Kidney glomerular epithelial cell (primary cell): ENCODE data around the gene IMPG2.
"Not testable (repeated sequence)": the region's sequence is repeated elsewhere in the genome, so short reads cannot be mapped to it uniquely, and the experiment has no call there.

ENCODE experiments used
- DNase-seq: peaks from one replicate; lab custom pipeline; 2025; lab: John Stamatoyannopoulos, UW

IMPG2 gene

DNA sequence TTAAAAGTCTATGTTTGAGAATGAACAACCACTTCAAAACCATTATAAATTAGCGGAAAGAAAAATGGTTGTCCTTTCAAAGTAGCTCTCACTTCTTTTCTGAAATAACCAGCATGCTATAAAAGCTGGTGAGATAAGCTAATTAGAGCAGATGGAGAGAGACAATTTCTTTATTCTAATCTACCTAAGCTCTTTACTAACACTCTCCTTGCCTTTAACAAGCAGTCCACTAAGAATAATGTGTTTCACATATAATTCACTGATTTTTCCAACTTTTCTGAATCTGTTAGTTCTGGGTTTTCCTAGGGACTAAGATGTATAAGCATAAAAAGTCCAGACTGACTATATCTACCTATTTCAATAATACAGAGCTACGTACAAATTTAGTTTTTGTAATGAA, at the start of gene IMPG2:
TSS of gene IMPG2 (minus strand) at position 101 of the 400 bp plus-strand sequence. CDS start 203 bp downstream, outside the sequence.
- DNase-seq = no peak

DNA sequence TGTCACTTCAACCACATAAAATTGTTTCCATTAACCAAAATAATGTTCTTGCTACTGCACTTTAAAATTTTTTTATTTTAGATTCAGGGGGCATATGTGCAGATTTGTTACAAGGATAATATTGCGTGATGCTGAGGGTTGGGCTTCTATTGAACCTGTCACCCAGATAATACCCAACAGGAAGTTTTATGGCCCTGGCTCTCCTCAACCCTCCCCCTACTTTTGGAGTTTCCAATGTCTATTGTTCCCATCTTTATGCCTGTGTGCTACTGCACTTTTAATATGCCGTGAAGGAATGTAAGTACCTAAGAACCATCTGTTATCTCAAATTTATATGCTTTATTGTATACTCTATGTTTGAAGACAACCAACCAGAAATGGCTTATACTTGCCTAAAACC, 42.0 kb upstream of the IMPG2 start:
- DNase-seq = no peak

DNA sequence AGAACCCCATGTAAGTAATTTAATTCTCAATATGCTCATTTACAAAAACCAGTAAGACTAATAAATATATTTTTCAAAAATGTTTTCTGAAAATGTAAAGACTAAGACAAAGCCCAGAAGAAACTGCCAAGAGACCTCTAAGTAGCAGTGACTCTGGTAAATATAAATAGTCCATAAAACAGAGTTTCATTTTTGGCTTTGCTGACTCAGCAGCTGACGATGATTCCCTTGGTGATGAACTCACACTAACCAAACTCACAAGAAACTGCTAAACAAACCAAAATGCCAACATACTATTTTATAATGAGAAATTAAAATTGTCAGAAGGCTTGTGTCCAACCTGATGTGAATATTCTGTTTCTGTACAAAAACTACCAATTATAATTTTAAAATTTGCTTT, 31.5 kb upstream of the IMPG2 start:
- DNase-seq = no peak

DNA sequence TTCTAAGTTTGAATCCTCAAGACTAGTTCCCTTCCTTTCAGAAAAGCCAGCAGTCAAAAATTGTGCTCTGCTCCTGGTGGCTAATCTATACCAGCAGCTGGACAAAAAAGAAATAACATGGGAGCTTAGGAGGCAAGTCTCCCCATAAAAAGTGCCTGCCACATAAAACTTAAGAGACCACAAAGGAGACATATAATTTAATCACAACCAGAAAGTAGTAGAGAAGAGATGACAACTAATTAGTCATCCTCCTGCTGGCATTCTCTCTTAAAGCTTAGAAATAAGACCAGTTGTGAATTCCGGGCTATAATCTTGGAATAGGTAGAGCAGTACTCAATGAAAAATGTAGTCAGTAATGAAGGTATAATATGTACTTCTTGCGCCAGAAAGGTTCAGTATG, 20.2 kb upstream of the IMPG2 start:
- DNase-seq = no peak

DNA sequence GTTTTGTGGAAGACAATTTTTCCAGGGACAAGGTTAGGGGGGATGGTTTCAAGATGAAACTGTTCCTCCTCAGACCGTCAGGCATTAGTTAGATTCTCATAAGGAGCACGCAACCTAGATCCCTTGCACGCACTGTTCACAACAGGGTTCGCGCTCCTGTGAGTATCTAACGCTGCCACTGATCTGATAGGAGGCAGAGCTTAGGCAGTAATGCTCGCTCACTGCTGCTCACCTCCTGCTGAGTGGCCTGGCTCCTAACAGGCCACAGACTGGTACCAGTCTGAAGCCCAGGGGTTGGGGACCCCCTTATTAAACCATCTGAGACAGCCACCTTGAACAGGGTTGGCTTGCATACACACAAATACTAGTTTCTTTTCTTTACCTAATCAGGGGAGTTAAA, 13.5 kb upstream of the IMPG2 start:
- DNase-seq = no peak

DNA sequence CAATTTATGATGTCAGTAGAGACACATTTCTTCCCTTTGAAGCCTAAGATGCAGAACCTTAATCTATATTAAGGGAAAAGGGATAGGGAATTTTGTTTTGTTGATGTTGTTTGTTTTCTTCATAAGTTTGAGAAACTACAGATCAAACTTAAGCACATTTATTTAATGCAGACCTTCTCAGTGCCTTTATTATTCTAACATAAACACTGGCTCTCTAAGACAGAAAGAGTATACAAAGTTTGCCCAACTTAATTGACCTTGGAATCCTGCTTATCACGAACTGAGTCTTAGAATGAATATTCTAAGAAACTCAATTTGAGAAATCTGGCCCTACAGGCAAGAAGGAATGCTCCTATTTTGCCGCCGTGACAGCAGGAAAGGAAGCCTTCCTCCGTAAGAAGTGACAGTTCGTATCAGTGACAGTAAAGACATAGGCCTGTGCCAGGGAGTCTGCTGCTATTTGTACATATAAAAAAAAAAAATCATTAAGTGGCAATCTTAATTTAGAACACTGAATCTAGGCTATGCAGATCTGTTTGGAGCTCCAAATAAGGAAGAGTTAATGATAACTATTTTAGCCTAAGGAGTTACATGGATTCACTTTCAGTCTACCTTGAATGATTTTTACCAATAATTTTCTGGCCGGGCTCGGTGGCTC, 8.8 kb upstream of the IMPG2 start:
- DNase-seq = no peak

DNA sequence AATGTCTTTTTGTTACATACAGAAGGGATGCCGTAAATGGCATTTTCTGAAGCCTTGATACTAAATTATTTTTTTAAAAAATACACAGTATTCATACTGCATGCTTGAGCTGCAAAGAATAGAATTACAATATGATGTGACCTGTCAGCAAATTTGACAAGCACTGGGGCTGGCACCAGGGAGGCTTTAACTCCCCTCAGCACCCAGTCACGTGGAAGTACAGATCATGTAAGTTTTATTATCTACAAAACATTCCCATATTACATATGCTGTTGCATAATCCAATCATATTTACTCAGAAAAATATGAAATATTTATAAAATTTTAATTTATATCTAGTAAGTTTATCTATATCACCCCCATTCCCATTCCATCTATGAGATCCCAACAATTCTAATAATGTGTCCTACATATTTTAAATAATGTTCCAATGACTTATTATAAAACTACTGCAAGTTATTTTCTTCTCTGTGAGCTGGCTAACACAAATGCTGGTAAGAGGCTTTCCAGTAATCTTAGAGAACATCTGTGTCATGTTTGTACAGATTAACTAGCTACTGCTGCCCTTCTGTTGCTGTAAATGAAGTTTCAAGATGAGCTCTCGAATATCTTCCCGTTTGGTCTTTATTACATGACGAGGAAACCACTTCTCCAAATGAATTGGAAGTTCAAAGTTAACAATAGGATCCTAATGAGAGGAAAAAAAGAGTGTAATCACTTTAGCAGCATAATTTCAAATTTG, 5.2 kb upstream of the IMPG2 start:
- no peak for DNase-seq

DNA sequence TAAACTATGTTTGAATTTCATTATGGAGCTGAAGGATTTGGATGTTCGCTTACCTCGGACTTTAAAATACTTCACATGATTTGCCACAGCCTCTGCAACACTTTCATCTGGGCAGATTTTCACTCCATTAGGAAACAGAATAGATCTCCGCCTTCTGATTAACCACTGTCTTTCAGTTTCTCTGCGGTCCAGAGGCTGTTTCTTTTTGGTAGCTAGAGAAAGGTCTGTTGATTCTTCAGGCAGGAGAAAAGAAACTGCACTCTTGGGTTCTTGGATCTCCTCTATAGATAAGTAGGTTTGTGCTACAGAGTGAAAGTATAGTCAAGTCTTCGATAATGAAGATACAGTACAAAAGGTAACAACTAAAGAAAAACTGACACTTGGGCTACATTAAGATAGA, 844 bp downstream of the IMPG2 start:
- no peak for DNase-seq

DNA sequence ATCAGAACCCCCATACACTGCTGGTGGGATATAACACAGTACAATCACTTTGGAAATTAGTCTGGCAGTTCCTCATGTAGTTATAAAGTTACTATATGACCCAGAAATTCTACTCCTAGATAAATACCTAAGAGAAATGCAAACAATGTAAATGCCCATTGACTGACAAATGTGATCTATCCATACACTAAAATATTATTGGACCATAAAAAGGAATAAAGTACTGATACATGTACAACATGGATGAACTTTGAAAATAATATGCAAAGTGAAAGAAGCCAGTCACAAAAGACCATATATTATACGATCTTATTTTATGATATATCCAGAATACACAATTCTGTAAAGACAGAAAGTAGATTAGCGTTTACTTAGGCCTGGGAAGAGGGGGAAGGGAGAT, 7.8 kb downstream of the IMPG2 start:
- DNase-seq = no peak

DNA sequence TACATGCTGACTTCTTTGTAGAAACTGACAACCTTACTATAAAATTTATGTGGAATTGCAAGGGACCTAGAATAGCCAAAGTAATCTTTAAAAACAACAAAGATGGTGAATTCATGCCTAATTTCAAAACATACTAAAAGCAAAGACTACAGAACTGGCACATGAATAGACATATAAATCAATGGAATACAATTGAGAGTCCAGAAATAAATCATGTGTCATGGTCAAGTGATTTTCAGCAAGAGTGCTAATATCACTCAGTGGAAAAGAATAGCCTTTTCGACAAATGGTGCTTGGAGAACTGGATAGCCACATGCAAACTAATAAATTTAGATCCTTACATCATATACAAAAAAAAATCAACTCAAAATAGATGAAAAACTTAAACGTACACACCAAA, 8.7 kb downstream of the IMPG2 start:
- no peak for DNase-seq

DNA sequence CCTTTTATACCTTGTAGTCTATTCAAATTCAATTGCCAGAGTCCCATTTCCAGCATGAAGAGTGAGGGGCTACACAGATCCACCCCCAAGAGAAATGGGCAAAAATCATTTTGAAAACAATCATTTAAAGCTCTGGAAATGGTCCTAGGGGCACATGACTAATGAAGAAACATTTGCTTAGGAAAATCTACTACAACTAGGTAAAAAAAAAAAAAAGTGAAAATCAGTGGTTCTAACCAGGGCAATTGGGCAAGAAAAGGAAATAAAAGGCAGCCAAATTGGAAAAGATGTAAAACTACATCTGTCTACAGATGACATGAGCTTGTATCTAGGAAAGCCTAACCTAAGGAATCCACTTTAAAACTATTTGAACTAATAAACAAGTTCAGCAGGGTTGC, 9.4 kb downstream of the IMPG2 start:
- no peak for DNase-seq

DNA sequence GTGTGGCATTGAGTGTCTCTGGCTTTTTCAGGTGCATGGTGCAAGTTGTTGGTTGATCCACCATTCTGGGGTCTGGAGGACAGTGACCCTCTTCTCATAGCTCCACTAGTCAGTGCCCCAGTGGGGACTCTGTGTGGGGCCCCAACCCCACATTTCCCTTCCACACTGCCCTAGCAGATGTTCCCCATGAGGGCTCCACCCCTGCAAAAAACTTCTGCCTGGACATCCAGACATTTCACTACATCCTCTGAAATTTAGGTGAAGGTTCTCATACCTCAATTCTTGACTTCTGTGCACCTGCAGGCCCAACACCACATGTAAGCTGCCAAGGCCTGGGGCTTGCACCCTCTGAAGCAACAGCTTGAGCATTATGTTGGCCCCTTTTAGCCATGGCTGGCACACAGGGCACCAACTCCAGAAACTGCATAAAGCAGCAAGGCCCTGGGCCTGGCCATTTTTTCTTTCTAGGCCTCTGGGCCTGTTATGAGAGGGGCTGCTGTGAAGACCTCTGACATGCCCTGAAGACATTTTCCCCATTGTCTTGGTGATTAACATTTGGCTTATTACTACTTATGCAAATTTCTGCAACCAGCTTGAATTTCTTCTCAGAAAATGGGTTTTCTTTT, 12.1 kb downstream of the IMPG2 start:
- not testable (repeated sequence) for DNase-seq

DNA sequence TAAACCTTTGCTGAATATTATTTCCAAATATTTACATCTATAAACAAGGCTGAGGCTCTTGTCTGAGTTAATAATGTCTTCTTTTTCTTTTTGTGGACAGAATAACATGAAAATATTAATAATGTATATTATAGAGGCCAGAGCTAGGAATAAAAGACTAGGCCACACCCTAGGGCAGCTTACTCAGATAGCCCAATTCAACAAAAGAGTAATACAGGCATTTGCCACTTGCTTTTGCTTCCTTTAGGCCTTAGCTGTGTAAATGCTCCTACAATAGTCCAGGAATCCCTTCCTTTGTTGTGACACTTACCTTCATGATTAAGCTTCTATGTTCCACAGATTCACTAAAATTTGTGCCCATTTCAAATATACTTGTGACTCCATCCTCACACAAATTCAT, 16.5 kb downstream of the IMPG2 start:
- DNase-seq = no peak

DNA sequence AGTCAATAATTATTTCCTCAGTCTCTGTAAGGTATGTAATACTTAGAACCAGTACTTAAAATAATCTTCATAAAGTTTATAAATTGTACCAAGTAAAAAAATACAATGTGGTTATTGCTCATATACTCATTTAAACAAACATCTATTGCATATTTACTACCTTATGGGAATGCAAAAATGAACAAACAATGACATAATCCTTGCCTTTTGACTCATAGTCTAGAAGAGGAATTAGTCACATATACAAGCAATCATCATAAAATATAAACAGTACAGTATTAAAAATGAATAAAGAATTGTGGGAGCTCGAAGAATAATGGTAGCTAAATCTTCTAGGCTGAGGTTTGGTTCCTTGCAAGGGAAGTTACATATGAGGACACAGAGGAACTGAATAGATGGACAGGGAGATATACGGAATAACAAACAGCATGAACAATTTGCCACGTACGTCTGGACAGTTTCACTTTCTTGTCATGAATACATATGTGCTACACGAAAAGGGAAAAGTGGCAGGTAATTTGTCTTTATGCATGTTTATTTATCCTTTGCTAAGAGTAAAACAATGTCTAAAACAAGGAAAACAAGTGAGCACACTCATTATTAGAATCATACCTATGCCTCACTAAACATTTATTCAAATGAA, 17.2 kb downstream of the IMPG2 start:
- no peak for DNase-seq

DNA sequence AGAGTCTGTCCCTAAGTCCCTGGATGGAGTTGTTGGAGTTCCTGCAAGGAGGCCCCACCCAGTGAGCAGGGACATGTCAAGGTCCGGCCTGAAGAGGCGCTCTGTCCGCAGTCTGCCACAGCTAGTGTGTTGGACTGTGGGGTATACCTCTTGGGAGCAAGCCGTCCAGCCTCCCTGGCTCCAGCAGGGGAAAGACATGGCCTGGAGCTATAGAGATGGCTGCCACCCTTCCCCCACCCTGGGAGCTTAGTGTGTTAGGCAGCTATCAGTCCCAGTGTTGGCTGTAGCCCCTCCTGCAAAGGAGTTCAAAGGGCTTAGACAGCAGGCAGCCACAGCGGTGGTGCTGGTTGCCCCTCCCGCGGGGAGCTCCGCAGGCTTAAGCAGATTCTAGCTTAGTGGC, 20.3 kb downstream of the IMPG2 start:
- DNase-seq = no peak

DNA sequence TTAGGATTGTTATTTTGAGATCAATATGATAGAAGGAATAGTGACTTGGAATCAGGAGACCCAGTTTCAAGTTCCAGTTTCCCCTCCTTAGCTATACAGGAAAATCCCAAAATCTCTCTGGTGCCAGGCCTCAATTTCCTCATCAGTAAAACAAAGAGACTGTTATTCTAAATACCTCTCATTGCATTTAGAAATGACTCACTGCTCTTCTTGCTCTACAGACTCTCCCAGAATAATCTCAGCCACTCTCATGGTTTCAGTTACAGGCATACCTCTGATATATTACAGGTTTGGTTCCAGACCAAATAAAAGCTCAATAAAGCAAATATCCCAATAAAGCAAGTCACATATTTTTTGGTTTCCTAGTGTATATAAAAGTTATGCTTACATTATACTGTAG, 28.3 kb downstream of the IMPG2 start:
- DNase-seq = peak; percentile 23

DNA sequence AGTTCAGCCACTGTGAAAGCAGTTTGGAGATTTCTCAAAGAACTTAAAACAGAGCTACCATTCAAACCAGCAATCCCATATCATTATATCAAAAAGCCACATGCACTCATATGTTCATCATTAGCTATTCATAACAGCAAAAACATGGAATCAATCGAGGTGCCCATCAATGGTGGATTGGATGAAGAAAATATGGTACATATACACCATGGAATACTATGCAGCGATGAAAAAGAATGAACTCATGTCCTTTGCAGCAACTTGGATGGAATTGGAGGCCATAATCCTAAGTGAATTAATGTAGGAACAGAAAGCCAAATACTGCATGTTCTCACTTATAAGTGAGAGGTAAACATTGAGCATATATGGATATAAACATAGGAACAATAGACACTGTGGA, 32.1 kb downstream of the IMPG2 start:
- no peak for DNase-seq

DNA sequence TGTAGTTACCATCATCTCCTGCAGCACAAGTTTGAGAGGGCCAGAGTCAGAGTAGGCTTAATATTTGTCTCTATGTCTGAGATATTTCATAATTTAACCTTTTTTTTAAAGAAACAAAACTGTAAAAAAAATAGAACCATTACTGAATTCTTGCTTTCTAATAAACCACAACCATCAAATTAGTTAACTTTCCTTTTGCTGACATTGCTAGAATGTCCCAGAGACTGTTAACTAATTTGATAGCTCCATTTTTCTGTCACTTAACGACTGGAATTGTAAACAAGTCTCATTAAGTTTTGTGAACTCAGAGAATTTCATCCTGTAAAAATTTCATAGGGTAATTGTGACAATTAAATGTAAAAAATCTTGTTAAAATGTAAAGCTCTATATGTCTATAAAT, 35.6 kb downstream of the IMPG2 start:
- DNase-seq = no peak

DNA sequence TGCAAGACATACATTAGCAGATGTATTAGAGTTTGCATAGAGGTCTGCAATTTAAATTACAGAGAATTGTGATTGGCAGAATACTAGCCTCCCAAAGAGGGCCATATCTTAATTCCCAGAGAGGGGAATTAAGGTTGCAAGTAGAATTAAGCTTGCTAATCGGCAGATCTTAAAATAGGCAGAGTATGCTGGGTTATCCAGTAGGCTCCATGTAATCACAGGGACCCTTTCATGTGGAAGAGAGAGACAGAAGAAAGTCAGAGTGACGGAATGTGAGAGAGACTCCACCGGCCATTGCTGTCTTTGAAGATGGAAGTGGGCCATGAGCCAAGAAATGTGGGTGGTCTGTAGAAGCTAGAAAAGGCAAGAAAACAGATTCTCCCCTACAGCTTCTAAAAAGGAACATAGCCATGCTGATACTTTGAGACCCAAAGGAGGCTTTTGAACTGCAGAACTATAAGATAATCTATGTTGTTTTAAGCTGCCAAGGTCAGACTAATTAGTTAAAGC, 38.8 kb downstream of the IMPG2 start:
- DNase-seq = no peak

DNA sequence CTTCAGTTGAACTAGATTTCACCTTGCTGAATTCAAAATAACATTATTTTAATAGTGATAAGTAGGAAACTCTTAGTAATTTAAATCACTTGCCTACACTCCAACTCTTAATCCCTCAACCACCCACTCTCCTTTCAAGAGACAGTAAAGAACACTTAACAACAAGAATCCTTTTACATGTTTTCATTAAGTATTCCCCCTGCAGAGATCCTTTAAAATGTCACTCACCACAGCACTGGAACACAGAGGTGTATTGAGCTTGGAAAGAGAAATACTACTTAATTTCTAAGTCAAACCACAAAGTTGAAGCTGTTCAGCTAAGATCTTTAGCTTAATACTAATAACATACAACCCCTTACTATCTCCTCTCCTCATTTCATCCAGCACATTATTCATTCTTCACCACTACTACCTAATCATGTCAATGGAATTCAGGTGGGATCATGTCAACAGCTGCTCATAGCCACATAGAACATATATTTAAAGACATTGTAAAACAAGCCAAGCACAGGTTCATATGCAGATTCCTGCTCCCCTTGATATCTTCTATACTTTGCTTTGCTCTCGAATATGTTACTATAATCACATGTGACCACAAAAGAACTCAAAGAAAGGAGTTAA, 40.5 kb downstream of the IMPG2 start:
- DNase-seq = no peak

DNA sequence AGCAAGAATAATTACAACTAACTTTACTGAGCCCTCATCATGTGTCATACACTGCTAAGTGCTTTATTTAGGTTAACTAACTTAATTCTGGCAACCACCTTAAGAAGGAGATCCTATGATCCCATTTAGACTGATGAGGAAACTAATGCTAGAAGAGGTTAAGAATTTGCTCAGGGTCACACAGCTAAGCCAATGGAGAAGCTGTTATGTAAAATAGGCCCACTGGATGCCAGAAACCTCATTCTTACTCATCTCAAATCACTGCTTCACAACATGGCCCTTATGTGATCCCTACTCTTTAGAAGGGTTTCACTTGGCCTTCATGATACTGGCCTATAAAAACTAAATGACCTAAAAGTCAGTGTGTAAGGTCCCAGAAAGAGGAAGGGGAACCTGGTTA, 41.2 kb downstream of the IMPG2 start:
- DNase-seq = no peak

DNA sequence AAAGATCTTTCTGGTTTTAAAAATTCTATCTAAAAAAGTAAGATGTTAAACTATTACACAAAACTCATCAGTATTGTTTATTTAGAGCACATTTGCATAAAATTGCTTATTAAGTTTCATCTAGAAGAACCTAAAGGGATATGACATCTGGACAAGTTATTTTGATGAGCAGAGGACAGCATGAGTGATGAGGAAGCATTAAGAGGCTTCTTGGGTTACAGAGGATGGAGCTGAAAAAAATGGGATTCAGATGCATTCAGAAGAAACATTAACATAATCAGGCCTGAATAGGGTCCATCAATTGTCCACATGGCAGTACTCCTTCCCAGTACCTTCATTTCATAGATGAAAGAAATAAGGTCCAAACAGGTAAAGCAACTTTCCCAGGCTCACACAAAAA, 41.6 kb downstream of the IMPG2 start:
- DNase-seq = no peak
